Measurements from ENCODE around the gene SGPL1.

The SGPL1 gene

DNA sequence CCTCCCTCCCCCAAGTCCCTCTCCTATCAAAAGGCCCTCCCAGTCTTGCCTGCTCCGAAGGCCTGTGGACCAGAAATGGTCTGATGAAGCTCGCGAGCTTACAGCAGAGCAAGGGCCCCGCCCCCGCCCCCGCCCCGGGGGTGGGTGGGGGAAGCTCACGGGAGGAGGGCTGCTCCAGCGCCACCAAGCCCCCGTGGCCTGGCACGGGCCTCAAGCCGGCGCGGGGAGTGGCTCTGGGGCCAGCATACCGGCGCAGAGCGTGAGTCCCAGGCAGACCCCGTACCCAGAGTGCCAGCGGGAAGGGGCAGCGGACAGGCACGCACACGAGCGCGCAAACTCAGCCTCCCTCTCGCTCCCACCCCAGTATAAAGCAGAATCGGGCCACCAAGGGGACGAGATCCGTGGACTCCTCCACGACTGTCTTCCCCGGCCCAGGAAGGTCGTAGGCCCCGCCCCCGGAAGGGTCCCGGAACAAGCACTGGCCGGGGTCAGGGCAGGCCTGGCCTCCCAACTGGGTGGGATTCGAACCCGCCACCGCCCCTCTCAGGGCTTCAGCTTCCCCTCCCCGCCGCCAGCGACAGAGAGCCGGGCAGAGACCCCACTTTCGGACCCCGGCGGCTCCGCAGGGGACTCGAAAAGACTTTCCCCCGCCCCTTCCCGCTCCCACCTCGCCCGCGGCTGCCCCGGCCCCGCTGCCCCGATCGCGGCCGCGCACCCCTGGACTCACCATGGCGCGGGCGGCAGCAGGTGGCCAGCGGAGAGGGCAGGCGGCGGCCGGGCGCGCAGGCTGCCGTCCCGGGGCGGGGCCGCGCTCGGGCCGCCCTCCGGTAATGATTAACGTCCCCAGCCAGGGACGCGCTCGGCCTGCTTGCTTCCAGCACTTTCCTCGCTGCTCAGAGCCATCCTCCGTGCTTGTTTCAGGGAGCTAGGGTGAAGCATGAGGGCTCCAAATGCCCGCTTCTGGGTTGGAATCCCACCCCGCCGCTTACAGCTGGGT lies 72.4 kb downstream of the SGPL1 start, which contains the start of gene PCBD1:
TSS of gene PCBD1 (minus strand) at position 762 of the 997 bp plus-strand sequence. CDS start at position 730, 32 bp downstream.
- TF ChIP-seq GATA3 (IDR thresholded peaks at IDR 0.05; ENCODE audit: low read depth, low read length) (no peak), GATA2 (IDR thresholded peaks at IDR 0.05; ENCODE audit: low read depth, low read length) (no peak)

DNA sequence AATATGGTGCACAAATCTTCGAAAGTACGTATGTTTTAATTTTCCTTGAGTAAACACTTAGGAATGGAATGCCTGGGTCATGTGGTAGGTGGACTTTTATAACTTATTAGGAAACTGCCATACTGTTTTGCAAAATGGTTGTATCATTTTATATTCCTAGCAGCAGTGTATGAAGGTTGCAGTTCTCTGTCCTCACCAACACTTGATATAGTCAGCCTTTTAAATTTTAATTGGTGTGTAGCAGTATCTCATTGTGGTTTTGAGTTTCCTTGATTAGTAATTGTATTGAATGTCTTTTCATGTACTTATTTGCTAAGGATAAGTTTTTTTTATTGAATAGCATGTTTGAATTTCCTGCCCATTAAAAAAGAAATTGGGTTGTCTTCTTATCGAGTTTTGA lies 73.5 kb downstream of the SGPL1 start:
- TF ChIP-seq GATA3 (IDR thresholded peaks at IDR 0.05; ENCODE audit: low read depth, low read length) (no peak), GATA2 (IDR thresholded peaks at IDR 0.05; ENCODE audit: low read depth, low read length) (no peak)

DNA sequence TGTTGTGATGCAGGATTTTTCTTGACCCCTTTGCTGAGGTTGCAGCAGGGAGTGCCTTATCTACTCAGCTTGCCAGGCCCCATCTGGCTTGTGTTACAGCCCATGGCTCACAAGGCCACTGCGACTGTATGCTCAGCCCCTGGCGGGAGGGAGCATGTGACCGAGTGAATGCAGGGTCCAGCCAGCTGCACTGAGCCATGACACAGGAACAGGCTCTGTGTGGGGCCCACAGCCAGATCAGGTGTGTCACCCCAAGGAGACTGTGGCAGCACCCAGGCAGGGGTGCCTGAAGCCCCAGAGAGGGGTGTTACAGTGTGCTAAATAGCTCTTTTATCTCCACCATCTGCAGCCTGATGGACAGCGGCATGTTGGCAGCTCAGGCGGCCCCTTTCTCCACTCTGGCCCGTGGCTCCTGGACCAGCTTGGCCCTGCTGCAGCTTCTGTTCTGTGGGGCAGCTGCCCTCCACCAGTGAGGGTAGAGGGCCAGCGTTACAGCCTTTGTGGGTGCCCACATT lies 75.2 kb downstream of the SGPL1 start:
- TF ChIP-seq GATA3 (IDR thresholded peaks at IDR 0.05; ENCODE audit: low read depth, low read length) (peak; percentile 82), GATA2 (IDR thresholded peaks at IDR 0.05; ENCODE audit: low read depth, low read length) (peak; percentile 98)

DNA sequence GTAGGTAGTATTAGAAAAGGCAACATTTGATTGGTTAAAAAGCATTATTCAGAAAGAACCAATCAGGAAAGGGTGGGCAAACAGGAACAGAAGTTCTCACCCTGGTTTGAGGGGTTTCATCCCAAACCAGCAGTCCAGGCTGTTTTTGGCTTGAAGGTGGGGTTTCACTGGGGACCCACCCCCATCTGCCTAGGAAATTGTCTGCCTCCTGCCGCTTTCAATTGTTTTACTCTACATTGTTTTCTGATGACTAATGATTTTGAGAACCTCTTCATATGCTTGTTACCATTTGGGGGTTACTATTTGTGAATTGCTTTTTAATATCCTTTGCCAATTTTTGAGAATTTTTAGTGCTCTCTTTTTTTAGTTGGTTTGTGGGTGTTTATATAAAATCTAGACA lies 75.9 kb downstream of the SGPL1 start:
- TF ChIP-seq GATA2 (IDR thresholded peaks at IDR 0.05; ENCODE audit: low read depth, low read length) (no peak), GATA3 (IDR thresholded peaks at IDR 0.05; ENCODE audit: low read depth, low read length) (no peak)

DNA sequence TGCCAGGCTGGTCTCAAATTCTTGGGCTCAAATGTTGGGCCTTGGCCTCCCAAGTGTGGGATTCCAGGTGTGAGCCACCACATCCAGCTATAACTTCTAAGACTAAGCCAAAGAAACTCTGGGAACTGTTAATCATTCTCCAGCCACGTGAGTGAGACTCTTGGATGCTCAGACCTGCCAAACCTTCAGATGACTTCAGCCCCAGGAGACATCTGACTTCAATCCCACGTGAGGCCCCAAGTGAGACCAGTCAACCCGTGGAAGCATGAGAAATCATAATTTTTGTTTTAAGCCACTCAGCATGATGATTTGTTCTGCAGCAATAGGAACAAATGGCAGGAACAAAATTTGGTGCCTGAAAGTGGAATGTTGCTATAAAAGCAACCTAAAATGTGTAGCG lies 76.9 kb downstream of the SGPL1 start:
- no peak for TF ChIP-seq GATA3 (IDR thresholded peaks at IDR 0.05; ENCODE audit: low read depth, low read length)
- no peak for TF ChIP-seq GATA2 (IDR thresholded peaks at IDR 0.05; ENCODE audit: low read depth, low read length)

DNA sequence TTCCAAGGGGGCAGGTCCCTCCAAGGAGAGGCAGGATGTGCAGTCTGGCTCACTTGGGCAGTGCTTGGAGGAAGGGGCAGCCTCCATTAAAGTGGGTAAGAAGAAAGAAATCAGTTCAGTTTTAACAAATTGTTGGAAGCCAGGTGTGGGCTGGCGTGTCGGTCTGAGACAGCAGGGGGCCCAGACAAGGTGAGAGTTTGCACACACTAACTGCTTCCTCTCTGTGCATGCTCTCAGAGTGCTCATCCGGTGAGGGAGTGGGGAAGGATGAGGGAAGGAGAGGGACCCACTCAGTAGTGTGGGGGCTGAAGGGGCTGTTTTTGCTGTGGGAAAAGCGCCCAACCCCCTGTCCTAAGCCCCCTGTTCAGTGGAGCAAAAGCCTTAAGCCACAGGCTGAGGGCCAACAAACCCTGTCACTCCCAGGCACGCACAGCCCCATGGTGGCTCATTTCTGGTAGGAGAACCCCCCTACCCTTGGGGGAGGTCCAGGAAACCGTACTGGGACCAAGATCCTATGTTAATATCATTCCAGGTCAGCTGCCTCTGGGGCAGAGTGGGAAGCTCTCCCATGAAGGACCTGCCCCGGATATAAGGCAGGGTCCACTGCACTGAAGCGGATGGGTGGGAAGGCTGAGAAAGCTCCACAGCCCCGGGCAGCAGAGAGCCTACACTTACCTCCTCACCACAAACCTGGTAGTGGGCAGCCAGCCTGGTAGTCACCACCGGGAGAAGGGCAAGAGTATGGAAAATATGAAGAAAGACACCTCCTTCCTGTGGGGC lies 77.7 kb downstream of the SGPL1 start:
- no peak for TF ChIP-seq GATA2 (IDR thresholded peaks at IDR 0.05; ENCODE audit: low read depth, low read length)
- no peak for TF ChIP-seq GATA3 (IDR thresholded peaks at IDR 0.05; ENCODE audit: low read depth, low read length)

DNA sequence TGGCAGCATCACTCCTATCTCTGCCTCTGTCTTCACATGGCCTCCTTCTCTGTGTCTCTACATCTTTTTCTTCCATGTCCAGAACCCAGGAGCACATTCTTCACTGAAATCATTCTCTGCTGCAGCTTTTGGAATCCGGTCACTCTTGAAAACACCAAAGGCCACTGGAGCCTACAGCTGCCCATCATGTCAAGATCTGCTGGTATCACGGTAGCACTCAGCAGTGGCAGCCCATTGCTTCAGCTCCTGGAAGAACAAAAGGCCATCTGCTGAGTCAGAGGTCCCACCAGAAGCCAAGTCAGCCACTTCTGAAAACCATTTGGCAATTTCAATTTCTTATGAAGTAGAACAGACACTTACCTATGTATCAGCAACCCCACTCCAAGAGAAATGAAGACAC lies 78.7 kb downstream of the SGPL1 start:
- no peak for TF ChIP-seq GATA2 (IDR thresholded peaks at IDR 0.05; ENCODE audit: low read depth, low read length)
- TF ChIP-seq GATA3 (IDR thresholded peaks at IDR 0.05; ENCODE audit: low read depth, low read length): no peak

DNA sequence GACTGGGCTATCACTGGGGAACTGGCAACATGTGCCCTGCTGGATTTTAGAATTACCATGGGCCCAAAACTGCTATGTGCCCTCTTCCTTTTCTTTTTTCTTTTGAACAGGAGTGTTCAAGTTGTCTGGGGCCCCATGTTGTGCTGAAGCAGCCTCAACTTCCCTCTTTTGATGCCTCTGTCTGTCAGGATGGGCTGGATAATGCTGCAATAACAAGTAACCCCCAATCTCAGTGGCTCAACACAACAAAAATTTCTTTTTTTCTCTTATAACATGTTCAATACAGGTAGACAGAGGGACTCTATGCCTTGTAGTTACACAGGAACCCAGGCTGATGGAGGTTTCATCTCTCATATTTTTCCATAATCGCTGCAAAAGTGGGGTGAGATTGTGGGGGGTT lies 80.8 kb downstream of the SGPL1 start:
- TF ChIP-seq GATA3 (IDR thresholded peaks at IDR 0.05; ENCODE audit: low read depth, low read length) (no peak), GATA2 (IDR thresholded peaks at IDR 0.05; ENCODE audit: low read depth, low read length) (no peak)

DNA sequence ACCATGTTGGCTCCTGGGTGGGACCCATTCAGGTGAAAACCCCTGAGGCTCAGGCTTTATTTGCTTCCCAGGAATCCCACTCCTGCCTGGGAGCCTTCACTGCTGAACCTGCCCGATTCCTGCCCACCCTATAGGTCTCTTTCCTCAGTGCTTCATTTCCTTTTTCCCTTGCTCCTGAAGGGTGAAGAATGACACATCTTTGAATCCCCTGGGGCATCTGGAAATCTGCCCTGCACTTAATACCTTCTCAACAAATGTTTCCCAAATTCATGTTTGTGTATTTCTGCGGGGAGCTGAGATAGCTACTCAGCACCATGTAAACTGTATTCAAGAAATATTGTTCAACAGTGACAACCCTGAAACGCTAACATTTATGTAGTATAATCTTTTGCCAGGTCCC lies 82.9 kb downstream of the SGPL1 start:
- TF ChIP-seq GATA3 (IDR thresholded peaks at IDR 0.05; ENCODE audit: low read depth, low read length): no peak
- TF ChIP-seq GATA2 (IDR thresholded peaks at IDR 0.05; ENCODE audit: low read depth, low read length): no peak

DNA sequence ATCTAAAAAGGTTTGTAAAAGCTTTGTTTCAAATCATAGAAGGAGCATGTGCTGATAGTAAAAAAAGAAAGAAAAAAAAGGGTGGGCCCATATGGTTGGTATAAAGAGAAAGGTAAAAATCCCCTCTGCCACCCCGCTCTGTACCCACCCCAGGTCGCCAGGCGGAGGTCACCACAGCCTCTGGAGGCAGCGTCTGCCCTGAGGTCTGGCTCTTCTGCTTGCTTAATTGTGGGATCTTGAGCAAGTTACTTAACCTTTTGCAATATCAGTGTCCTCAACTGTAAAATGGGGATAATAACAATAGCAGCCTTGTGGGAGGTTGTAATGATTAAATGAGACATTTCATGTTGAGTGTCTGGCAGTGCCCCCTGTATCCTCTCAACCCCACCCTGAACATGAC lies 83.3 kb downstream of the SGPL1 start:
- TF ChIP-seq GATA2 (IDR thresholded peaks at IDR 0.05; ENCODE audit: low read depth, low read length) (no peak), GATA3 (IDR thresholded peaks at IDR 0.05; ENCODE audit: low read depth, low read length) (no peak)

DNA sequence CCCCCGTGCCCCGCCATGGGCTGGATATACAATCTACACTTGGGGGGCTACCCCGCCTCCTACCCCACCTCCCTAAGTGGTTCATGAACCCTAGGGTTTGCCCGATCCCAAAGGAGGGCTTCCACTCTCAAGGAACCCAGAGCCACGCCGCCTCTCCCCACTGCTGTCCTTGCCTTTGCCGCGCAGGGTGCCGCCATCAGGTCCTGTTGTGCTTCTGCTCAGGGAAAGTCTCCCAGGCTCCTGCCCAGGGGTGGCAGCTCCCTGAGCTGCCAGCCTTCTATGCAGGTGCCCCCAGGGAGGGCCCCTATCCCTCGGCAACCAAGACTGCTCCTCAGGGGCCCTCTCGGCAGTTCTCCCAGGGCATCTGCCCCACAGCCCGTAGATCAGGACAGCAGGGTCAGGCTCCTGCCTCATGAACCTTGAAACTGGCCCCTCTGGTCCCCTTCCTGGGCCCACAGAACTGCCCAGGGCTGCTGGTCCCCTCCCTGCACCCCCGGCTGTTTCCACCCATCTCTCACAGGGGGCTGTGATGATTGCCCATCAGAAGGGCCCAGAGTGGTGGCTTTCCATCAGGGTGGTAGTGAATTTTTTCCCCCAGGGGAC lies 85.6 kb downstream of the SGPL1 start:
- TF ChIP-seq GATA3 (IDR thresholded peaks at IDR 0.05; ENCODE audit: low read depth, low read length): no peak
- no peak for TF ChIP-seq GATA2 (IDR thresholded peaks at IDR 0.05; ENCODE audit: low read depth, low read length)

DNA sequence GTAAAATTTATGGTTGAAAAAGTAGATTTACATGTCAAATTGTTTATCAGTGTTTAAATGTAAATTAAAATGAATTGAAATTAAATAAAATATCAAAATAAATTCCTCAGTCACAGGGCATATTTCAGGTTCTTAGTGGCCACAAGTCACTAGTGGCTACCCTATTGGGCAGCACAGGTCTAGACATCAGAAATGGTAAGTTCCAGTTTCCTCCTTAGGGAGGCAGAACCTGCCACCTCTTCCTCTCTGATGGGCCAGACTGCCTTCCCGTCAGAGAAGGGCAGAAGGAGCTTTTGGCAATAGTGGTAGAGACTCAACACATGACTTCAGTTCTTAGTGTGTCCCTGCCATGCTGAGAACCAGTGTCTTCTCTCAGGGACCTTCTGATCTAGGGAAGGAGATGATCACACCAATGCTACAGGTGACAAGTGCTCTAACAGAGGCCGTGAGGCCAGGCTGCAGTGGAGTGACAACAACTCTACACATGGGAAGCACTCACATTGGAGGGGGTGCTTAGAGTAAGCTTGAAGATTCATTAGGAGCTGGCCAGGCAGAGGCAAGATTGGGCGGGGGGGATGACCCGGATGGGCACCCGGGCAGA lies 87.0 kb downstream of the SGPL1 start:
- TF ChIP-seq GATA3 (IDR thresholded peaks at IDR 0.05; ENCODE audit: low read depth, low read length): no peak
- TF ChIP-seq GATA2 (IDR thresholded peaks at IDR 0.05; ENCODE audit: low read depth, low read length): no peak

DNA sequence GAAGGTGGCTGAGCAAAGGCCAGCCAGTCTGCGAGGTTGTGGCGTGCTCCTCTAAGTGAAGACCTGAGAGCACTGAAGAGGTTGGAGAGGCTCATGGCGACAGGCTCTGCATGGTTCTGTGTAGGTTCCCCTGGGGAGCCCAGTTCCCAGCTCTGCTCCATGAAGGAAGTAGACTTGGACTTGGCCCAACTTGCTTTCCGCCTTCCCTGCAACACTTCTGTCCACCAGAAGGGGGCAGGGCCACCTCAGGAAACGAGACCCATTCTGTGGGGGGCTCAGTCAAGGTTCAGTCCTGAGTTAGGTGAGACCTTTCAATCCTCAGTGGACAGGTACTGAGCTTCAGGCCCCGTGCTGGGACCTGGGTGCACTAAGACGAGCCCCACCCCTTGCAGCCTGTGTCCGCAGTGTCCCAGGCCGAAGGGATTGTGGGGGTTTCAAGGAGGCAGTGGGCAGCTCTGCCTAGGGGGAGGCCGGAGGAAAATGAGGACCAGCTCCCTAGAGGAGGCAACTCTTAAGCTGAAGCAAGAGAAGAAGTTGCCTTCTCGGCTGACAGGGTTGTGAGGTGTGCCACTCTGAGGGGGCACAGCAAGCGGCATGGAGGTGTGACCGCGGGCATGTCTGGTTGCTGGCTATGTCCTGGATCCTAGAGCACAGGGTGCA lies 87.6 kb downstream of the SGPL1 start:
- TF ChIP-seq GATA3 (IDR thresholded peaks at IDR 0.05; ENCODE audit: low read depth, low read length): no peak
- no peak for TF ChIP-seq GATA2 (IDR thresholded peaks at IDR 0.05; ENCODE audit: low read depth, low read length)

Data from SH-SY5Y (cell line).